Rectal smooth muscle tissue (tissue), 1 donor: ENCODE results near the gene PIK3AP1.

Experiments used
- H3K27ac ChIP-seq: one replicate; pipeline ENCODE4 v1.7.0; 2013; ENCODE audit warnings: low read depth, low read length, inconsistent platforms
- H3K27me3 ChIP-seq: one replicate; pipeline ENCODE4 v1.7.0; 2013; ENCODE audit warnings: low read length; ENCODE audit not compliant: control insufficient read depth, insufficient read depth
- H3K36me3 ChIP-seq: one replicate; pipeline ENCODE4 v1.7.0; 2013; ENCODE audit warnings: low read length; ENCODE audit not compliant: control insufficient read depth, insufficient read depth
- H3K4me1 ChIP-seq: one replicate; pipeline ENCODE4 v1.7.0; 2013; ENCODE audit warnings: low read length; ENCODE audit not compliant: control insufficient read depth, insufficient read depth
- H3K4me3 ChIP-seq: one replicate; pipeline ENCODE4 v1.7.0; 2013; ENCODE audit warnings: low read length
- H3K9ac ChIP-seq: one replicate; pipeline ENCODE4 v1.7.0; 2013; ENCODE audit warnings: low read length

The PIK3AP1 gene

GRCh38 chr10:96642530-96642929 lies 77.8 kb downstream of the PIK3AP1 start:
- Histone ChIP-seq H3K4me1 (no peaks in the 10 kb centered on the region), H3K27ac (no peak overlapping the region), H3K4me3 (no peak overlapping the region), H3K36me3 (no peaks in the 10 kb centered on the region), H3K27me3 (no peaks in the 10 kb centered on the region), H3K9ac (no peak overlapping the region)

DNA sequence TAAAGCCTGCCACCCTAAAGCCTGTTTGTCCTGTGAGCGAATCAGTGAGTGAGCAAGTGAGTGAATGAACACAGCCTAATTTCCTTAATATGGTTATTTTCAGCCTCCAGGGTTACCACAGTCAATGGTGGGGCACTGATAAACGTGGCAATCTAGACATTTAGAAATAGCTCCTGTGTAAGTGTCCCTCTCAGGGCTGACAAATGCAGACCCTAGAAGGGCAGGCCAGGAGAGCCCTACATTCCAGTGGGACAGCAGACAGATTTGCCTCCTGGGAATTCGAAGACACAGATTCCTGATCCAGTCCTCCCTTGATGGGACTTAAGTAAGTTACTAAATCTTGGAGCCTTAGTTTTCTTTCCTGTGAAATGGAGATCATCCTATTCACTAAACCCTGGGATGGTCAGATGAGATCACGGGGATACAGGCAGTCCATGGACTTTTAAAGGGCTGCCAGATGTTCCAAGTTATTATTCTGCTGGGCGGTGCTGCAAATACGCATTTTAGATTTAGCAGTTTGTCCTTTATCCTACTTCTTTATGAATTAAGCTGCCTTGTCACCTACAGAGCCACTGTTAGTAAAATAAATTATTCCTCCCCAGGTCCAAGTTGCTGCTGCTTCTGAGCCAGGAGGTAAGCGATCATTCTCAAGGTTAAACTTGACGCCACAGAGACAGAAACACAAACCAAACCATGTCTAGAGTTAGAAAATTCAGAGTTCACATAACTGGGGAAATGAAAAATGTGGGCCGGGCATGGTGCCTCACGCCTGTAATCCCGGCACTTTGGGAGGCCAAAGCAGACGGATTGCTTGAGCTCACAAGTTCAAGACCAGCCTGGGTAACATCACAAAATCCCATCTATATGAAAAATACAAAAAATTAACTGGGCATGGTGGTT lies 78.7 kb downstream of the PIK3AP1 start:
- H3K27me3 ChIP-seq: no peaks in the 10 kb centered on the region
- no peak overlapping the region for H3K4me3 ChIP-seq
- H3K4me1 ChIP-seq: no peaks in the 10 kb centered on the region
- no peak overlapping the region for H3K9ac ChIP-seq
- H3K36me3 ChIP-seq: no peaks in the 10 kb centered on the region
- no peak overlapping the region for H3K27ac ChIP-seq

- Histone ChIP-seq H3K27ac (no peak overlapping the region), H3K4me1 (no peaks in the 10 kb centered on the region), H3K9ac (no peak overlapping the region), H3K27me3 (no peaks in the 10 kb centered on the region), H3K36me3 (no peaks in the 10 kb centered on the region), H3K4me3 (no peak overlapping the region)
Observed at GRCh38 chr10:96639899-96640298, 80.4 kb downstream of the PIK3AP1 start.

- H3K36me3 ChIP-seq: no peaks in the 10 kb centered on the region
- H3K9ac ChIP-seq: no peak overlapping the region
- H3K4me1 ChIP-seq: no peaks in the 10 kb centered on the region
Observed at GRCh38 chr10:96638696-96639095, 81.6 kb downstream of the PIK3AP1 start.

GRCh38 chr10:96638120-96638519 lies 82.2 kb downstream of the PIK3AP1 start:
- Histone ChIP-seq H3K9ac (no peak overlapping the region), H3K4me1 (no peaks in the 10 kb centered on the region), H3K27ac (no peak overlapping the region), H3K27me3 (no peaks in the 10 kb centered on the region), H3K4me3 (no peak overlapping the region), H3K36me3 (no peaks in the 10 kb centered on the region)

More at GRCh38 chr10:96638696-96639095, 81.6 kb downstream of the PIK3AP1 start:
- H3K27me3 ChIP-seq: no peaks in the 10 kb centered on the region
- H3K27ac ChIP-seq: no peak overlapping the region
- no peak overlapping the region for H3K4me3 ChIP-seq

DNA sequence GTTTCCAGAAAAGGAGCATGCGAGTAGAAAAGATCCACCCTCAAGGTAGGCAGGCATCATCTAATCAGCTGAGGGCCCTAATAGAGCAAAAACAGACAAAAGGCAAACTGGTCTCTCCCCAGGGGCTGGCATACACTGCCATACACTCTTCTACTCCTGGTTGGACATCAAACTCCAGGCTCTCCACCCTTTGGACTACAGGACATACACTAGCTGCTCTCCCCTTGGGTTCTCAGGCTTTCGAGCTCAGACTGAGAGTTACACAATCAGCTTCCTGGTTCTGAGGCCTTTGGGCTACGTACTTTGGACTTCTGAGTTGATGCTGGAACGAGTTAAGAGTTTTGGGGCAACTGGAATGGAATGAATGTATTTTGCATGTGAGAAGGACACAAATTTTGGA lies 82.6 kb downstream of the PIK3AP1 start:
- H3K36me3 ChIP-seq: no peaks in the 10 kb centered on the region
- H3K4me3 ChIP-seq: no peak overlapping the region
- H3K27me3 ChIP-seq: no peaks in the 10 kb centered on the region
- no peak overlapping the region for H3K27ac ChIP-seq
- H3K9ac ChIP-seq: no peak overlapping the region
- H3K4me1 ChIP-seq: no peaks in the 10 kb centered on the region

GRCh38 chr10:96636551-96636950 lies 83.8 kb downstream of the PIK3AP1 start:
- Histone ChIP-seq H3K4me1 (no peaks in the 10 kb centered on the region), H3K27me3 (no peaks in the 10 kb centered on the region), H3K36me3 (no peaks in the 10 kb centered on the region), H3K9ac (no peak overlapping the region), H3K27ac (no peak overlapping the region), H3K4me3 (no peak overlapping the region)

DNA sequence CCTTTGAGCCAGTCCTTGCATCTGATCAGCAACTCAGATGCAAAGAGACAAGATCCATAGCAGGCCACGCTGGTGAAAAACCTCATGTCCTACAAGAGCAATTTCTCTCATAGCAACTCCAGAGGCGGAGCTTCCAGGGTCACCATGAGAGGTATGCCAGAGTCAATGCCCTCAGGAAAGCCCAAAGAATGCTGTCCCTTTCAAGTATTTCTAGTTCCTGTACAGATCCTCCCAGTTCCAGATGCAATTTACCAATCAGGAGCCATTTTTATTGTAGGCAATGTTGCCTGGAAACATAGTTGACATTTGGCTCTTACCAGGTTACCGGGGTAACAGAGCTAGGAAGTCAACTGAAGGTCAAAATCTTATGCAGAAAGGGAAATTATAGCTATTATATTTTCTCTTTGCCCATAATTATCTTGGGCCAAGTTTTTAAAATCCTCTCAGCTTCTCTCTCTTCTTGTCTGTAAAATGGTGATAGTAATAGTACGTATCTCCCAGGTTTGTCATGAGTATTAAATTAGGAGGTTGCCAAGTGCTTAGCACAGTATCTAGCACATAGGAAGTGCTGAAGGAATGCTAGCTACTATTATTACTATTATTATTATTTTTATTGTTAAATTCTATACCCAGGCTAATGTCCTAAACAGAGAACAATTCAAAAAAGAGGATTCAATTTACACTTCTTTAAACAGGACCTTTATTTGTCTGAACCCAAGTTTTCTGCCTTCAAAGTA lies 87.2 kb downstream of the PIK3AP1 start:
- no peak overlapping the region for H3K4me3 ChIP-seq
- H3K27me3 ChIP-seq: no peaks in the 10 kb centered on the region
- H3K4me1 ChIP-seq: no peaks in the 10 kb centered on the region
- no peak overlapping the region for H3K27ac ChIP-seq
- H3K36me3 ChIP-seq: no peaks in the 10 kb centered on the region
- H3K9ac ChIP-seq: no peak overlapping the region

DNA sequence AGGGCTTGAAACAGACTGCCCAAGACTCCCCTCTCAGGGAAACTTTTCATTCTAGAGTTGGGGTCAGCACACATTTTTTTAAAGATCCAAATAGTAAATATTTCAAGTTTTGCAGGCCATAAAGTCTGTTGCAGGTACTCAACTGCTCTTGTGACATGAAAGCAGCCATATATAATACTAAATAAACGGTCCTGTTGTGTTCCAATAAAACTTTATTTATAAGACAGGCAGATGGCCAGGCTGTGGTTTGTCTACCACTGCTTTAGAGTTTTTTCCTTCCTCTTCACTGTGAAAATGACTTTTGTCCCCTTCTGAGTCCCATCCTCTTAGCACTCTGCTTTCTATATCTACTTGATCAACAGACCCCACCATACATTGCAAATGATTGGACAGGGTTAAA lies 93.0 kb downstream of the PIK3AP1 start:
- no peak overlapping the region for H3K9ac ChIP-seq
- no peaks in the 10 kb centered on the region for H3K27me3 ChIP-seq
- H3K27ac ChIP-seq: no peak overlapping the region
- no peaks in the 10 kb centered on the region for H3K4me1 ChIP-seq
- no peak overlapping the region for H3K4me3 ChIP-seq
- H3K36me3 ChIP-seq: no peaks in the 10 kb centered on the region

GRCh38 chr10:96626795-96627194 lies 93.5 kb downstream of the PIK3AP1 start:
- no peak overlapping the region for H3K27ac ChIP-seq
- no peaks in the 10 kb centered on the region for H3K27me3 ChIP-seq
- no peak overlapping the region for H3K4me3 ChIP-seq
- H3K4me1 ChIP-seq: no peaks in the 10 kb centered on the region
- no peak overlapping the region for H3K9ac ChIP-seq
- no peaks in the 10 kb centered on the region for H3K36me3 ChIP-seq

- H3K36me3 ChIP-seq: no peaks in the 10 kb centered on the region
- no peaks in the 10 kb centered on the region for H3K27me3 ChIP-seq
- H3K9ac ChIP-seq: no peak overlapping the region
- H3K4me1 ChIP-seq: no peaks in the 10 kb centered on the region
- H3K4me3 ChIP-seq: no peak overlapping the region
- no peak overlapping the region for H3K27ac ChIP-seq
Observed at GRCh38 chr10:96625173-96625572, 95.1 kb downstream of the PIK3AP1 start.

DNA sequence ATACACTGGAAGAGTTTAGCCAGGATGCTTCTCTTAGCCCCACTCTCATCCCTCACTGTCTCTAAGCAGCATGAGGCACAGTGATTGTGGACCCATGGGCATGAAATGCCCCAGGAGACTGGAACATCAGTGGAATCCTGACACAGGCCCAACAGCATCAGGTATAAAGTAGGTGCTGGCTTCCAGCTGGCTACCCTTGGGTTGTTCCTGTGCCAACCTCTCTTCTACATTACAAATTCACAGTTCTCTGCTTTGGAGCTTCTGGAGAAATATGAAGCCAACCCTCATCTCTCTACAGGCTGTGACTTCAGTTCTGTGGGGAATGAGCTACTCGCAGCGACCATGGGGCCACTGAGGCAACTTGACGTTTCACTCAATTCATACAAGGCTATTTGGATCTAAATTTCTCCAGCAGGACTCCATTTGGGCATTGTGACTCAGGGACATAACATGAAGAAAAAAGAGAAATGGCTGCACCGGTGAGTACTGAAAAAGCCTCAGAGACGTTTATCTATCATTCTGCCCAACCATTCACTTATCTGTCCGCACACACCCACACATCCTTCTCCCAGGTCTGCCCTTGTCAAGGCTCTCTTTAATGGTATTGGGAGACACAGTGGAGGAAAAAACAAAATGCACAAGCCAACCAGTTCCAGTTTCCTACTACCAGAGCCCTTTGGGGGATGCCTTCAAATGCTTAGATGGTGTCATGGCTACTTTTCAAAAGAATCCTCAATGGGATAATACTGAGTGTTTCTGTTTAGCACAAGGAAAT lies 98.1 kb downstream of the PIK3AP1 start:
- no peak overlapping the region for H3K27ac ChIP-seq
- H3K27me3 ChIP-seq: no peaks in the 10 kb centered on the region
- no peaks in the 10 kb centered on the region for H3K36me3 ChIP-seq
- peaks cover 5% of the 10 kb centered on the region for H3K4me1 ChIP-seq
- H3K4me3 ChIP-seq: no peak overlapping the region
- no peak overlapping the region for H3K9ac ChIP-seq
